ENCODE results near the gene PASK. TPM values are rescaled to one million over a fixed set of nuclear protein-coding genes. Genes with fewer than 3 reads are reported as not detected.
"Not testable (repeated sequence)": the region's sequence is repeated elsewhere in the genome, so short reads cannot be mapped to it uniquely, and the experiment has no call there.

The PASK gene
- total RNA-seq, 1 experiment from 2014 or later: 21.1 TPM

- Mint-ChIP-seq H3K4me3 (ENCODE audit: unreplicated experiment) (no peak overlapping the region), H3K9me3 (ENCODE audit: unreplicated experiment) (no peaks in the 10 kb centered on the region), H3K27ac (ENCODE audit: unreplicated experiment) (no peak overlapping the region), H3K4me1 (ENCODE audit: low read depth, unreplicated experiment) (no peaks in the 10 kb centered on the region), H3K36me3 (ENCODE audit: insufficient read depth, unreplicated experiment) (no peaks in the 10 kb centered on the region), H3K27me3 (ENCODE audit: insufficient read depth, unreplicated experiment) (no peaks in the 10 kb centered on the region)
- TF ChIP-seq CTCF (IDR thresholded peaks at IDR 0.05; ENCODE audit: insufficient read depth in 1 of 2, low read depth in 1 of 2, low read length in 1 of 2, severe bottlenecking in 1 of 2, unreplicated experiment in 1 of 2): no peak
- ChIA-PET POLR2A (no interaction called here), CTCF (no interaction called here)
- H3K27me3 ChIP-seq (replicated peaks; ENCODE audit: control insufficient read depth, insufficient read depth, low read length): no peaks in the 10 kb centered on the region
- H3K4me3 ChIP-seq (ENCODE audit: low read depth, low read length): no peak overlapping the region
- no peaks in the 10 kb centered on the region for H3K36me3 ChIP-seq (ENCODE audit: control insufficient read depth, insufficient read depth, low read length)
- H3K9me3 ChIP-seq: no peaks in the 10 kb centered on the region
- DNase-seq: no peak
- H3K4me1 ChIP-seq: no peaks in the 10 kb centered on the region
- intact Hi-C loops (cut with micrococcal nuclease; ENCODE audit: unreplicated experiment): no loop called here
- no TSS peak for BruUV-seq (replicated peaks)
Measured at GRCh38 chr2:241108271-241109209, 40.7 kb downstream of the PASK start.

- no peak for TF ChIP-seq CTCF (IDR thresholded peaks at IDR 0.05; ENCODE audit: insufficient read depth in 1 of 2, low read depth in 1 of 2, low read length in 1 of 2, severe bottlenecking in 1 of 2, unreplicated experiment in 1 of 2)
- Histone ChIP-seq H3K4me1 (no peaks in the 10 kb centered on the region), H3K4me3 (ENCODE audit: low read depth, low read length) (no peak overlapping the region), H3K36me3 (ENCODE audit: control insufficient read depth, insufficient read depth, low read length) (no peaks in the 10 kb centered on the region), H3K9me3 (no peaks in the 10 kb centered on the region), H3K27me3 (replicated peaks; ENCODE audit: control insufficient read depth, insufficient read depth, low read length) (no peaks in the 10 kb centered on the region)
- H3K4me3 Mint-ChIP-seq (ENCODE audit: unreplicated experiment): no peak overlapping the region
- intact Hi-C loops (cut with micrococcal nuclease; ENCODE audit: unreplicated experiment): no loop called here
- CTCF ChIA-PET: no interaction called here
- no peaks in the 10 kb centered on the region for H3K27me3 Mint-ChIP-seq (ENCODE audit: insufficient read depth, unreplicated experiment)
- no peak for DNase-seq
- no peak overlapping the region for H3K27ac Mint-ChIP-seq (ENCODE audit: unreplicated experiment)
- POLR2A ChIA-PET: no interaction called here
- H3K4me1 Mint-ChIP-seq (ENCODE audit: low read depth, unreplicated experiment): no peaks in the 10 kb centered on the region
- no TSS peak for BruUV-seq (replicated peaks)
- H3K9me3 Mint-ChIP-seq (ENCODE audit: unreplicated experiment): no peaks in the 10 kb centered on the region
- H3K36me3 Mint-ChIP-seq (ENCODE audit: insufficient read depth, unreplicated experiment): peaks cover 4% of the 10 kb centered on the region
Measured at GRCh38 chr2:241107031-241107783, 42.1 kb downstream of the PASK start.

- no peak overlapping the region for H3K4me3 Mint-ChIP-seq (ENCODE audit: unreplicated experiment)
- H3K27me3 Mint-ChIP-seq (ENCODE audit: insufficient read depth, unreplicated experiment): no peaks in the 10 kb centered on the region
- no peaks in the 10 kb centered on the region for H3K4me1 ChIP-seq
- H3K36me3 Mint-ChIP-seq (ENCODE audit: insufficient read depth, unreplicated experiment): peaks cover 7% of the 10 kb centered on the region
- no peak for TF ChIP-seq CTCF (IDR thresholded peaks at IDR 0.05; ENCODE audit: insufficient read depth in 1 of 2, low read depth in 1 of 2, low read length in 1 of 2, severe bottlenecking in 1 of 2, unreplicated experiment in 1 of 2)
- H3K9me3 ChIP-seq: no peaks in the 10 kb centered on the region
- POLR2A ChIA-PET: no interaction called here
- no peak overlapping the region for H3K27ac Mint-ChIP-seq (ENCODE audit: unreplicated experiment)
- H3K36me3 ChIP-seq (ENCODE audit: control insufficient read depth, insufficient read depth, low read length): no peaks in the 10 kb centered on the region
- no peaks in the 10 kb centered on the region for H3K4me1 Mint-ChIP-seq (ENCODE audit: low read depth, unreplicated experiment)
- no peak overlapping the region for H3K4me3 ChIP-seq (ENCODE audit: low read depth, low read length)
- H3K27me3 ChIP-seq (replicated peaks; ENCODE audit: control insufficient read depth, insufficient read depth, low read length): no peaks in the 10 kb centered on the region
- no peak for DNase-seq
- CTCF ChIA-PET: no interaction called here
- intact Hi-C loops (cut with micrococcal nuclease; ENCODE audit: unreplicated experiment): no loop called here
- BruUV-seq (replicated peaks): no TSS peak
- no peaks in the 10 kb centered on the region for H3K9me3 Mint-ChIP-seq (ENCODE audit: unreplicated experiment)
Measured at GRCh38 chr2:241105641-241106040, 43.6 kb downstream of the PASK start.

GRCh38 chr2:241104611-241105010, 44.7 kb downstream of the PASK start:
- H3K27ac Mint-ChIP-seq (ENCODE audit: unreplicated experiment); H3K36me3 Mint-ChIP-seq (ENCODE audit: insufficient read depth, unreplicated experiment); H3K4me1 Mint-ChIP-seq (ENCODE audit: low read depth, unreplicated experiment); H3K4me3 ChIP-seq (ENCODE audit: low read depth, low read length); H3K27me3 Mint-ChIP-seq (ENCODE audit: insufficient read depth, unreplicated experiment); POLR2A ChIA-PET; H3K36me3 ChIP-seq (ENCODE audit: control insufficient read depth, insufficient read depth, low read length); BruUV-seq (replicated peaks); H3K4me1 ChIP-seq; H3K27me3 ChIP-seq (replicated peaks; ENCODE audit: control insufficient read depth, insufficient read depth, low read length); CTCF ChIA-PET; H3K9me3 Mint-ChIP-seq (ENCODE audit: unreplicated experiment); H3K4me3 Mint-ChIP-seq (ENCODE audit: unreplicated experiment); H3K9me3 ChIP-seq; intact Hi-C loops (cut with micrococcal nuclease; ENCODE audit: unreplicated experiment); DNase-seq: not testable (repeated sequence)

Data from Caco-2 (cell line).